Brain microvascular endothelial cell (primary cell): ENCODE measurements around the gene GAB3.
A peak's percentile ranks its signal among the peaks of the same experiment; 100 is the strongest.

Source experiments
- DNase-seq: peaks from one replicate; pipeline ENCODE4 v3.0.0-alpha.2; 2020
- H3K27ac ChIP-seq: fragments of 250-450 bp; sonication (Bioruptor Pico); 2 replicates; pipeline ENCODE4 v1.5.1; 2020; ENCODE audit warnings: mild to moderate bottlenecking, moderate library complexity
- H3K27me3 ChIP-seq: fragments of 250-450 bp; sonication (Bioruptor Pico); replicated peaks from 2 replicates; pipeline ENCODE4 v1.5.1; 2020; ENCODE audit warnings: mild to moderate bottlenecking
- H3K36me3 ChIP-seq: fragments of 250-450 bp; sonication (Bioruptor Pico); replicated peaks from 2 replicates; pipeline ENCODE4 v1.5.1; 2020; ENCODE audit warnings: mild to moderate bottlenecking
- H3K4me3 ChIP-seq: 2 replicates; pipeline ENCODE4 v1.5.1; 2011; ENCODE audit warnings: low read depth, mild to moderate bottlenecking, control low read depth, low read length, moderate library complexity
- in situ Hi-C: cut with HindIII; loops from 2 replicates; pipeline ENCODE4 v1.10.0; 2017; ENCODE audit warnings: low sequenced_read_pairs, low pct_ligation_motif_present
- TF ChIP-seq, protein P1 (sequence below): IDR thresholded peaks from 2 replicates; pipeline ENCODE4 v1.5.1; 2011; ENCODE audit warnings: low read depth, mild to moderate bottlenecking, moderate library complexity, low read length, control low read depth, inconsistent platforms; ENCODE audit errors: missing control alignments

GAB3 gene

DNA sequence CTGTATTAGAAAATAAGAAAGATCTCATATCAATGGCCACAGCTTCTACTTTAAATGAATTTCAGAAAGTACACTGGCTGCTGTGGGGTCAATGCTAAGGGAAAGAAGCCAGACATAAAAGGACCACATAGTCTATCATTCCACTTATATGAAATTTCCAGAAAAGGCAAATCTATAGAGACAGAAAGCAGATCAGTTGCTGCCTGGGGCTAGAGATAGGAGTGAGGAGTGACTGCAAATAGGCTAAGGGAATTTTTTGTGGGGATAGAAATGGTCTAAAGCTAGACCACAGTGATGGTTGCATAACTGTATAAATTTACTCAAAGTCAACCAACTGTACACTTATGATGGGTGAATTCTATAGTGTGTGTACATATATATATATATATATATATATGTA is 8.3 kb downstream of the GAB3 start:
- in situ Hi-C loops: no loop called here
- no peaks in the 10 kb centered on the region for H3K36me3 ChIP-seq
- TF ChIP-seq, protein P1, sequence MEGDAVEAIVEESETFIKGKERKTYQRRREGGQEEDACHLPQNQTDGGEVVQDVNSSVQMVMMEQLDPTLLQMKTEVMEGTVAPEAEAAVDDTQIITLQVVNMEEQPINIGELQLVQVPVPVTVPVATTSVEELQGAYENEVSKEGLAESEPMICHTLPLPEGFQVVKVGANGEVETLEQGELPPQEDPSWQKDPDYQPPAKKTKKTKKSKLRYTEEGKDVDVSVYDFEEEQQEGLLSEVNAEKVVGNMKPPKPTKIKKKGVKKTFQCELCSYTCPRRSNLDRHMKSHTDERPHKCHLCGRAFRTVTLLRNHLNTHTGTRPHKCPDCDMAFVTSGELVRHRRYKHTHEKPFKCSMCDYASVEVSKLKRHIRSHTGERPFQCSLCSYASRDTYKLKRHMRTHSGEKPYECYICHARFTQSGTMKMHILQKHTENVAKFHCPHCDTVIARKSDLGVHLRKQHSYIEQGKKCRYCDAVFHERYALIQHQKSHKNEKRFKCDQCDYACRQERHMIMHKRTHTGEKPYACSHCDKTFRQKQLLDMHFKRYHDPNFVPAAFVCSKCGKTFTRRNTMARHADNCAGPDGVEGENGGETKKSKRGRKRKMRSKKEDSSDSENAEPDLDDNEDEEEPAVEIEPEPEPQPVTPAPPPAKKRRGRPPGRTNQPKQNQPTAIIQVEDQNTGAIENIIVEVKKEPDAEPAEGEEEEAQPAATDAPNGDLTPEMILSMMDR: no peak
- H3K27me3 ChIP-seq: no peaks in the 10 kb centered on the region
- DNase-seq: no peak
- no peak overlapping the region for H3K27ac ChIP-seq
- no peak overlapping the region for H3K4me3 ChIP-seq

DNA sequence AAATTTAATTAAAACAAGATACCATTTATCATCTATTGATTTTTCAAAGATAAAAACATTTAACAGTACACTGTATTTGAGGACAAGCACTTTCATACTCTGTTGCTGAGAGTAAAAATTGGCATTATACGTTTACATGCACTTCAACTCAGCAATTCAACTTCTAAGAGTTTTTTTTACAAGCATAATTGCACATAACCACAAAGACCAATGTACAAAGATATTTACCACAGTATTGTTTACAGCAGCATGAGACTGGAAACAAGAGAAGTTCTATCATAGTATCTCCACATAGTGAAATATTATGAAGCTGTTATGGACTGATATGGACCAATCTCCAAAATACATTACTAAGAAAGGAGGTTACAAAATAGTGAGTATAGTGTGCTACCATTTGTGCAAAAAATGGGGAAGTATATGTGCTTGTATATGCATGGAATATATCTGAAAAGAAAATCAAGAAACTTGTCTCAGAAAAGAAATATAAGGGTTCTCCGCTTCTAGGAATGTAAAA is 10.9 kb downstream of the GAB3 start:
- no peak for DNase-seq
- TF ChIP-seq, protein P1: no peak
- in situ Hi-C loops: no loop called here
- Histone ChIP-seq H3K36me3 (no peaks in the 10 kb centered on the region), H3K4me3 (no peak overlapping the region), H3K27me3 (no peaks in the 10 kb centered on the region), H3K27ac (no peak overlapping the region)

DNA sequence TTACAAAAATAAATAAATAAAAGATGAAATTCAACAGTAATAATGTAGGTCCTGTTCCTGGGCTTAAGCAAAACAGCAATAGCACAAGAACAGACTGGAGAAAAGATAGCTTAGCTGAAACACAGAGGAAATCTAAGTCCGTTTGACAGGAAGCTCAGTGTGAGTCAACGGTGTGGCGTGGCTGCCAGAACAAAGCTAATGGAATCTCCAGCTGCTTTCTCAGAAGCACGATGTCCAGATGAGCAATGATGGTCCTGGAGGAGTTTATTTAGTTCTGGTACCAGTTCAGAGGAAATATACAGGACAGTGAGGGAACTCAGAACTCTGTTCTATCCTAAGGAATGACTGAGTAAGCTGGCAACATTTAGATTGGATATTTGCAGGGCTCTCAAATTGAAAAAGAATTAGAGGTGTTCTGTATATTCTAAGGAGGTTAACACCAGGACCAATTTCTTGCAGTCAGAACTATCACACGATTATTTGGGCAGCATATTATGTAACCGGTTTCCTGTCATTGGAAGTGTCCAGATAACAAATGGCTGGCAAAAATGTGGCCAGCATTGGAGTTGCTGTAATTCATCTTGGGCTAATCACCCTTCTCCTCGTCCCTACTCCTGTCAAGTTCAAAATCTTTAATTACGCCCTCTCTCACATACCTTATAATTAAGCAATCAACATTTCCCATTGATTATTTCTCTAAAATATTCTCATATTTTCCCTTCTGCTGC is 12.7 kb downstream of the GAB3 start:
- no peaks in the 10 kb centered on the region for H3K36me3 ChIP-seq
- H3K27me3 ChIP-seq: no peaks in the 10 kb centered on the region
- no peak overlapping the region for H3K4me3 ChIP-seq
- peak overlapping the region; percentile 87 for H3K27ac ChIP-seq
- peak; percentile 82 for DNase-seq
- TF ChIP-seq, protein P1: no peak
- in situ Hi-C loops: no loop called here

DNA sequence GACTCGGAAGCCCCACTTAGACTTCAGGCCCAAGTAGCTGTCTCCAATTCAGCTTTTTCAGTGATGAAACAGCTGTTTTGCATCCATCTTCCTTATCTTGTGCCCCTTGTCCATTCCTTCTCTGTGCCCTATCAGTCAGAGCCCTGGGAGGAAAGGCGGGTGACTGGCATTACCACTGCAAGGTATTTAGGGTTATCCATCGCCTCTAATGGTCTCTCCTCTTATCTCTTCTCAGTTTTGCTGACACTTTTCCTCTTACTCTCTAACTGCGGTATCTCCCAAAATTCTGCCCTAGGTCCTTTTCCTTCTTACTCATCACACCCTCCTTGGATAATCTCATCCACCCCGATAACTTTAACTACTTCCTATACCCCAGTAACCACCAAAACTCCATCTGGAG is 13.7 kb downstream of the GAB3 start:
- no peak for DNase-seq
- Histone ChIP-seq H3K27me3 (no peaks in the 10 kb centered on the region), H3K4me3 (no peak overlapping the region), H3K36me3 (no peaks in the 10 kb centered on the region), H3K27ac (peak overlapping the region; percentile 87)
- in situ Hi-C loops: no loop called here
- TF ChIP-seq, protein P1: no peak

DNA sequence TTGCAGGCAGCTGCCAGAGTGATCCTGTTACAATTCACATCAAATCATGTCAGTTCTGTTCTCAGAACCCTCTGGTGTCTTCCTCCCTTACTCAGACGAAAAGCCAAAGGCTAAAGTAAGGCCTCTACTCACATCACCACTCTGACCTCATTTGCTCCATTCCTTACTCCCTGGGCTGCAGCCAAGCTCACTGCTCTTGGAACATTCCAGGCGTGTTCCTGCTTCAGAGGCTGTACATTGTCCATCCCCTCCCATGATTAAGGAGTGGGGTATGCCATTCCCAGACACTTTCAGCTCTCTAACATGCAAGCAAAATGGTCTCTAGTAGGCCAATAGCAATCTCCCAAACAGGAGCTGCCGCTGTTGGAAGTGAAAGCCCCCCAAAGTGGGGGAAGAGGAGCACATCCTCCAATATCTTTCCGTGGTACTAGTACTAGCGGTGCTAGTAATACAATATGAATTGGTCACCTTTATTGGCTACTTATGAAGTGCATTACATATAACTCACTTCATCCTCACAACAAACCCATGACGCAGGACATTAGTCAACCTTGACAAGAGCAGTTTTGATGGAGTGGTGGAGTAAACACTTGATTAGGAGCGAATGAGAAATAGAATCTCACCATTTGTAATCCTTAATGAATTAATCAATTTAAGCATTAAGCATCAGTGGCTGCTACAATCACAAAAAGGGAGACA is 15.0 kb downstream of the GAB3 start:
- in situ Hi-C loops: no loop called here
- no peaks in the 10 kb centered on the region for H3K36me3 ChIP-seq
- peak overlapping the region; percentile 87 for H3K27ac ChIP-seq
- H3K27me3 ChIP-seq: no peaks in the 10 kb centered on the region
- peak; percentile 89 for DNase-seq
- no peak overlapping the region for H3K4me3 ChIP-seq
- TF ChIP-seq, protein P1: no peak
